Astrocyte (in vitro differentiated cells and primary cell): ENCODE measurements around the gene TROAP.
"Not testable (repeated sequence)": the region's sequence is repeated elsewhere in the genome, so short reads cannot be mapped to it uniquely, and the experiment has no call there.

Experiments
- CTCF ChIP-seq: IDR thresholded peaks from 2 replicates; pipeline ENCODE4 v1.5.1; 2011; ENCODE audit warnings: low read depth, mild to moderate bottlenecking, inconsistent platforms, low read length, moderate library complexity; ENCODE audit not compliant: insufficient read depth
- EZH2 ChIP-seq: IDR thresholded peaks from 2 replicates; pipeline ENCODE4 v1.6.1; 2012; ENCODE audit warnings: mild to moderate bottlenecking, low read length, inconsistent platforms; ENCODE audit not compliant: insufficient read depth

DNA sequence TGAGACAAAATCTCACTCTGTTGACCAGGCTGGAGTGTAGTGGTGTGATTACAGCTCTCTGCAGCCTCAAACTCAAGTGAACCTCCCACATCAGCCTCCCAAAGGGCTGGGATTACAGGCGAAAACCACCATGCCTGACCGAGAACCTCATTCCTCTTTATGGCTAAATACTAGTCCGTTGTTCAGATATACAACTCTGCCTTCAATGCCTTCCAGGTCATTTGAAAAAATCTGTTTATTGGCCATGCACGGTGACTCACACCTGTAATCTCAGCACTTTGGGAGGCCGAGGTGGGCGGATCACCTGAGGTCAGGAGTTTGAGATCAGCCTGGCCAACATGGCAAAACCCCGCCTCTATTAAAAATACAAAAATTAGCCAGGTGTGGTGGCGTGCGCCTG is 57.1 kb downstream of the TROAP start:
- TF ChIP-seq CTCF, EZH2: not testable (repeated sequence)
